GM06990 (cell line): ENCODE measurements around the gene HIVEP1.
A peak's percentile ranks its signal among the peaks of the same experiment; 100 is the strongest.

ENCODE experiments used
- DNase-seq: peaks from one replicate; pipeline ENCODE4 v3.0.0-alpha.2; 2011; ENCODE audit not compliant: insufficient read length; ENCODE audit errors: extremely low read depth
- H3K27me3 ChIP-seq: replicated peaks from 2 replicates; pipeline ENCODE4 v1.6.0; 2011; ENCODE audit warnings: low read length; ENCODE audit not compliant: control insufficient read depth, insufficient read depth
- H3K36me3 ChIP-seq: 2 replicates; pipeline ENCODE4 v1.5.1; 2011; ENCODE audit warnings: low read length; ENCODE audit not compliant: control insufficient read depth, insufficient read depth
- H3K4me3 ChIP-seq: replicated peaks from 2 replicates; pipeline ENCODE4 v1.5.1; 2011; ENCODE audit warnings: low read depth, mild to moderate bottlenecking, control low read depth, low read length
- TF ChIP-seq, protein P1 (sequence below): IDR thresholded peaks from 2 replicates; pipeline ENCODE4 v1.5.1; 2011; ENCODE audit warnings: low read length, control low read depth, mild to moderate bottlenecking, inconsistent platforms; ENCODE audit not compliant: insufficient read depth, poor library complexity, severe bottlenecking

HIVEP1 gene

DNA sequence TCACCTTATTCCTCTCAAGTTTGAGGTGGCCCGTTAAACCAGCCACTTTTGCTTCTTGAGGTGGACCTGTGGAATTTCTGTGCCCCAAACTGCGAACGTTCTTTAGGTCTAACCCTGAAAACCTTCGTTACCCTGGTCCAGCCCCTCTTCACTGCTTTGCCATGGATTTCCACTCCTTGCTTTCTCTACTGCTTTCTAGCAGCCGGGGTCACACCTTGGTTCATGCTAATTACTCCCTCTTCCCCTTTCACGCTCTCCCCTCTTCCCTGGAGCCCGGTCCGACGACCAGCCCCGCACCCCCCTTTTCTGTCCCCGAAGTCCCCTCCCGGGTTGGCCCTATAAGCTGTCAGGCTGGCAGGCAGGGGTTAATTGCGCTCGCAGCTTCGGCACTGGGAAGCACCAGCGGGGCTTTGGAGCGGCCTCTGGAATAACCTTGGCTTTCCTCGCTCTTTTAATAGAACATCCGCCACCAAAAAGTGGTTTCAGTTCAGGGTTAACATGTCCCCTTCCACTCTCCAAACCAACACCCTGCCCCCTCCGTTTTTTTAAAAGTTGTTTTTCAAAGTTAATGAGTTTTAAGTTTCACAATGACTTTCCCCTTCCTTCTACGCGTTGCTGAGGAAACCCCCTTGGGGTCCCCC is 1.4 kb upstream of the HIVEP1 start:
- Histone ChIP-seq H3K36me3 (peaks cover 2% of the 10 kb centered on the region), H3K27me3 (no peaks in the 10 kb centered on the region), H3K4me3 (peak overlapping the region; percentile 67)
- TF ChIP-seq, protein P1, sequence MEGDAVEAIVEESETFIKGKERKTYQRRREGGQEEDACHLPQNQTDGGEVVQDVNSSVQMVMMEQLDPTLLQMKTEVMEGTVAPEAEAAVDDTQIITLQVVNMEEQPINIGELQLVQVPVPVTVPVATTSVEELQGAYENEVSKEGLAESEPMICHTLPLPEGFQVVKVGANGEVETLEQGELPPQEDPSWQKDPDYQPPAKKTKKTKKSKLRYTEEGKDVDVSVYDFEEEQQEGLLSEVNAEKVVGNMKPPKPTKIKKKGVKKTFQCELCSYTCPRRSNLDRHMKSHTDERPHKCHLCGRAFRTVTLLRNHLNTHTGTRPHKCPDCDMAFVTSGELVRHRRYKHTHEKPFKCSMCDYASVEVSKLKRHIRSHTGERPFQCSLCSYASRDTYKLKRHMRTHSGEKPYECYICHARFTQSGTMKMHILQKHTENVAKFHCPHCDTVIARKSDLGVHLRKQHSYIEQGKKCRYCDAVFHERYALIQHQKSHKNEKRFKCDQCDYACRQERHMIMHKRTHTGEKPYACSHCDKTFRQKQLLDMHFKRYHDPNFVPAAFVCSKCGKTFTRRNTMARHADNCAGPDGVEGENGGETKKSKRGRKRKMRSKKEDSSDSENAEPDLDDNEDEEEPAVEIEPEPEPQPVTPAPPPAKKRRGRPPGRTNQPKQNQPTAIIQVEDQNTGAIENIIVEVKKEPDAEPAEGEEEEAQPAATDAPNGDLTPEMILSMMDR: no peak
- DNase-seq: peak; percentile 81

GRCh38 chr6:12011276-12012037 is 655 bp upstream of the HIVEP1 start:
- Histone ChIP-seq H3K36me3 (peaks cover 2% of the 10 kb centered on the region), H3K4me3 (peak overlapping the region; percentile 76), H3K27me3 (no peaks in the 10 kb centered on the region)
- DNase-seq: peak; percentile 97
- TF ChIP-seq, protein P1: no peak

DNA sequence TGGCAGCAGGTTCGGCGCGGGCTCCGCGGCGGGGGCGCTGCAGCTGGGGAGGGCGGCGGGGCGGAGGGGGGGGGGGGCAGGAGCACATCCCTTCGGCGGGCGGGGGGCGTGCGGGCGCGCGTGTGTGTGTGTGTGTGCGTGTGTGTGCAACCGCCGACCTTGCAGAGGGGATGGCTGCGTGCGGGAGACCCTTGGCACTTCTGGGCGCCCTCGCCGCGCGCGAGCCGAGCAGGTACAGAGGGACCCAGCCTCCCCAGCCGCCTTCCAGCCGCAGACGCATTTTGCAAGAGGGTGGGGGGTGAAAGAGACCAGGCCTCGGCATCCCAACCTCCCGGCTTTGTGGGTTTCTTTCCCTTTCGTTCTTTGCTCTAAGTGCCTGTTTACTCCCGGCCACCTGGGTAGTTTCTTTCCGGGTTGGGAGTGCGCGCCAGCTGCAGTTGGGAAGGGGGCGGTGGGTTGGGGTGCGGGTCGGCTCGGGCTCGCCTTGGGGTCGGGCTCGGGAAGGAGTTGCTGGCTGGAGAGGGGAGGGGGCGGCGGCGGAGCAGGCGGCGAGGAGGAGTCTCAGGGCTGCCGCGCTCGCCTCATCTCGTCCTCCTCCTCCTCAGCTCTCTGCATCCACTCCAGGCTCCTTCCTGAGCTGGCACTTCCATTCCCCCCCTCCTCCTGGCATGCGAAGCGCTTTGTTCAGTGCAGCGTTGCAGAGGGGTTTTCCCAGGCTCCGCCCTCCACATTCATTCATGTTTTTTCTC is 620 bp downstream of the HIVEP1 start:
- H3K36me3 ChIP-seq: peaks cover 11% of the 10 kb centered on the region
- no peaks in the 10 kb centered on the region for H3K27me3 ChIP-seq
- H3K4me3 ChIP-seq: peak overlapping the region; percentile 76
- TF ChIP-seq, protein P1: no peak
- peak; percentile 73 for DNase-seq

DNA sequence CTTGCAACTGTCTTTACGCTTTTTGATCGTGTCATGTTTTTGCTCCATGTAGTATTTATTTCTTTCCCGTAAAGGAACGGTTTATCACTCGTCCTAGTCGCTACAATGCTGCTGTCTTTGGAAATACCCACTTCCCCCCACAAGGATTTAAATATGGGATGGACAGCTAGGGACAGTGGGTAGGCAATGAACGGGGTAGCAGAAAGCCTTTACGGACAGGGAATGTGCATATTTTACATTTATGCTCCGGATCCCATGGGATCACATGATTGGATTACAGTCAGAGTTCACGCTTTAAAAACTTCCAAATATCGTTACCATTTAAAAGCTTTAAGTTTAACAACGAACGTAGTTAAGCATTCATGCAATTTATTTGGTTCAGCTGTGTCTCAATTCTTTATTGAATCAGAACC is 1.2 kb downstream of the HIVEP1 start:
- TF ChIP-seq, protein P1: no peak
- DNase-seq: no peak
- peak overlapping the region; percentile 76 for H3K4me3 ChIP-seq
- peaks cover 15% of the 10 kb centered on the region for H3K36me3 ChIP-seq
- no peaks in the 10 kb centered on the region for H3K27me3 ChIP-seq

- TF ChIP-seq, protein P1: no peak
- Histone ChIP-seq H3K4me3 (peak overlapping the region; percentile 76), H3K27me3 (no peaks in the 10 kb centered on the region), H3K36me3 (peaks cover 15% of the 10 kb centered on the region)
- DNase-seq: no peak
Measured at GRCh38 chr6:12014027-12014872, 2.1 kb downstream of the HIVEP1 start.
